MM.1S (cell line): ENCODE measurements around the gene ATP6V1F.

Experiments
- DNase-seq: peaks from one replicate; pipeline ENCODE4 v3.0.0-alpha.2; 2015
- H2AFZ ChIP-seq: fragments of 300-600 bp; sonication (generic); 2 replicates; pipeline ENCODE4 v1.6.0; 2016; ENCODE audit warnings: antibody characterized with exemption, low read length
- H3F3A ChIP-seq: fragments of 300-600 bp; sonication (generic); 2 replicates; pipeline ENCODE4 v1.6.1; 2016; ENCODE audit warnings: mild to moderate bottlenecking, antibody characterized with exemption, low read length, moderate library complexity, mixed read lengths; ENCODE audit not compliant: insufficient read depth
- H3K27ac ChIP-seq: fragments of 300-600 bp; sonication (generic); 2 replicates; pipeline ENCODE4 v1.5.1; 2016; ENCODE audit warnings: mild to moderate bottlenecking, low read length
- H3K27me3 ChIP-seq: fragments of 300-600 bp; sonication (generic); replicated peaks from 2 replicates; pipeline ENCODE4 v1.6.0; 2016; ENCODE audit warnings: low read length; ENCODE audit not compliant: insufficient read depth
- H3K36me3 ChIP-seq: fragments of 300-600 bp; sonication (generic); replicated peaks from 2 replicates; pipeline ENCODE4 v1.6.1; 2016; ENCODE audit warnings: mild to moderate bottlenecking, low read length, mixed read lengths; ENCODE audit not compliant: insufficient read depth
- H3K4me1 ChIP-seq: fragments of 300-600 bp; sonication (generic); 2 replicates; pipeline ENCODE4 v1.6.1; 2016; ENCODE audit warnings: low read length, mixed read lengths
- H3K4me2 ChIP-seq: fragments of 300-600 bp; sonication (generic); 2 replicates; pipeline ENCODE4 v1.6.0; 2016; ENCODE audit warnings: low read depth, low read length
- H3K4me3 ChIP-seq: fragments of 300-600 bp; sonication (generic); 2 replicates; pipeline ENCODE4 v1.5.1; 2016; ENCODE audit warnings: low read length, mixed read lengths
- H3K79me2 ChIP-seq: fragments of 300-600 bp; sonication (generic); 2 replicates; pipeline ENCODE4 v1.6.1; 2016; ENCODE audit warnings: mixed run types, low read length, mixed read lengths
- H3K9ac ChIP-seq: fragments of 300-600 bp; sonication (generic); 2 replicates; pipeline ENCODE4 v1.6.1; 2016; ENCODE audit warnings: low read length, mixed read lengths
- H3K9me2 ChIP-seq: fragments of 300-600 bp; sonication (generic); replicated peaks from 2 replicates; pipeline ENCODE4 v1.6.1; 2016; ENCODE audit warnings: mild to moderate bottlenecking, low read length, mixed read lengths; ENCODE audit not compliant: insufficient read depth
- H3K9me3 ChIP-seq: fragments of 300-600 bp; sonication (generic); replicated peaks from 2 replicates; pipeline ENCODE4 v1.6.1; 2016; ENCODE audit warnings: mild to moderate bottlenecking, low read length, mixed read lengths; ENCODE audit not compliant: insufficient read depth
- H4K20me1 ChIP-seq: fragments of 300-600 bp; sonication (generic); 2 replicates; pipeline ENCODE4 v1.6.1; 2016; ENCODE audit warnings: mild to moderate bottlenecking, low read length, moderate library complexity, mixed read lengths; ENCODE audit not compliant: insufficient read depth
- CTCF ChIP-seq: fragments of 300-600 bp; sonication (generic); IDR thresholded peaks from 2 replicates; pipeline ENCODE4 v1.5.1; 2016; ENCODE audit warnings: antibody characterized with exemption, low read length, mixed read lengths
- EZH2 ChIP-seq: fragments of 300-600 bp; sonication (generic); optimal IDR thresholded peaks from 2 replicates; pipeline ENCODE3; 2017; ENCODE audit warnings: low read depth, mild to moderate bottlenecking, antibody characterized with exemption, low read length, mixed read lengths
- EZH2phosphoT487 ChIP-seq: fragments of 300-600 bp; sonication (generic); IDR thresholded peaks from 2 replicates; pipeline ENCODE4 v1.6.1; 2018; ENCODE audit warnings: antibody characterized with exemption, low read length

ATP6V1F gene

GRCh38 chr7:128872394-128872824, 9.8 kb downstream of the ATP6V1F start:
- Histone ChIP-seq H3F3A (peaks cover 9% of the 10 kb centered on the region; the same call in 1 of the 2 replicates), H3K4me3 (no peak overlapping the region), H4K20me1 (no peaks in the 10 kb centered on the region), H3K27me3 (no peaks in the 10 kb centered on the region), H3K9ac (no peak overlapping the region), H3K9me3 (no peaks in the 10 kb centered on the region), H2AFZ (no peak overlapping the region), H3K36me3 (no peaks in the 10 kb centered on the region), H3K79me2 (no peaks in the 10 kb centered on the region), H3K9me2 (no peaks in the 10 kb centered on the region), H3K4me1 (no peaks in the 10 kb centered on the region), H3K27ac (no peak overlapping the region), H3K4me2 (no peak overlapping the region)
- no peak for DNase-seq
- no peak for TF ChIP-seq EZH2phosphoT487
- TF ChIP-seq CTCF = peak; percentile 21; the same call in 1 of the 2 replicates

- no peaks in the 10 kb centered on the region for H4K20me1 ChIP-seq
- no peak overlapping the region for H2AFZ ChIP-seq
- H3K9ac ChIP-seq = no peak overlapping the region
- TF ChIP-seq EZH2phosphoT487 = no peak
- no peak for TF ChIP-seq EZH2
- no peak for TF ChIP-seq CTCF
- peaks cover 9% of the 10 kb centered on the region; the same call in 1 of the 2 replicates for H3F3A ChIP-seq
- H3K36me3 ChIP-seq = no peaks in the 10 kb centered on the region
- H3K9me2 ChIP-seq = no peaks in the 10 kb centered on the region
- no peaks in the 10 kb centered on the region for H3K9me3 ChIP-seq
- no peaks in the 10 kb centered on the region for H3K4me1 ChIP-seq
- H3K4me3 ChIP-seq = no peak overlapping the region
- H3K27ac ChIP-seq = no peak overlapping the region
- no peaks in the 10 kb centered on the region for H3K79me2 ChIP-seq
- no peak for DNase-seq
- H3K27me3 ChIP-seq = no peaks in the 10 kb centered on the region
- no peak overlapping the region for H3K4me2 ChIP-seq
These were observed 10.6 kb downstream of the ATP6V1F start for GRCh38 chr7:128873234-128873633.

- no peak for TF ChIP-seq EZH2phosphoT487
- TF ChIP-seq EZH2 = no peak
- no peak for TF ChIP-seq CTCF
- Histone ChIP-seq H3K9ac (no peak overlapping the region), H3K4me1 (no peaks in the 10 kb centered on the region), H3K4me3 (no peak overlapping the region), H3F3A (no peaks in the 10 kb centered on the region), H3K36me3 (no peaks in the 10 kb centered on the region), H3K9me2 (no peaks in the 10 kb centered on the region), H3K4me2 (no peak overlapping the region), H2AFZ (no peak overlapping the region), H3K9me3 (no peaks in the 10 kb centered on the region), H3K27me3 (no peaks in the 10 kb centered on the region), H3K27ac (no peak overlapping the region), H4K20me1 (no peaks in the 10 kb centered on the region), H3K79me2 (no peaks in the 10 kb centered on the region)
- DNase-seq = no peak
These were observed 11.7 kb downstream of the ATP6V1F start for GRCh38 chr7:128874140-128875031.
